ENCODE data around the gene ZNF513. TPM values are rescaled to one million over a fixed set of nuclear protein-coding genes. Genes with fewer than 3 reads are reported as not detected.

ZNF513 gene
- total and polyA plus RNA-seq, 2 donors from 2014 or later: 18.8 to 23.6 TPM

DNA sequence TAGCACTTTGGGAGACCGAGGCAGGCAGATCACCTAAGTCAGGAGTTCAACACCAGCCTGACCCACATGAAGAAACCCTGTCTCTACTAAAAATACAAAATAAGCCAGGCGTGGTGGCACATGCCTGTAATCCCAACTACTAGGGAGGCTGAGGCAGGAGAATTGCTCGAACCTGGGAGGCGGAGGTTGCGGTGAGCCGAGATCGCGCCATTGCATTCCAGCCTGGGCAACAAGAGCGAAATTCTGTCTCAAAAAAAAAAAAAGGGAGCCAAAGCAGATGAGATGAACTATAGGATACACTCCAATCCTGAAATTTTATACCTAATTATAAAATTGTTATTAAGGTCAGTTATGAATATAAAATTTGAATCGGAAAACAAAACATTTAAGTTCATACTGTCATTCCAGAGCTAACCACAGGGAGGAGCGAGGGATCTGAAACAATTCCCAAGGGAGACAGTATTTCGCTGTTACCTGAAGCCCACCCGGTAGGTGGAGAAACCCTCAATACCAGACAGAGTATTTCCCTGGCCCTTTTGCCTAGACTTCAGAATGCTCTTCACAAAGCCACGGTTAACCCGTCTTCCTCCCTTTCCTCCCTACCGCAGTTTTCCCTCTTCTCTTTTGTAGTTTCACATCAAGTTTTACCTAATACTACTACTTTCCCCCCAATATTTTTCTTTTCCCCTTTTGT lies 27.4 kb upstream of the ZNF513 start:
- TF ChIP-seq, protein P1, sequence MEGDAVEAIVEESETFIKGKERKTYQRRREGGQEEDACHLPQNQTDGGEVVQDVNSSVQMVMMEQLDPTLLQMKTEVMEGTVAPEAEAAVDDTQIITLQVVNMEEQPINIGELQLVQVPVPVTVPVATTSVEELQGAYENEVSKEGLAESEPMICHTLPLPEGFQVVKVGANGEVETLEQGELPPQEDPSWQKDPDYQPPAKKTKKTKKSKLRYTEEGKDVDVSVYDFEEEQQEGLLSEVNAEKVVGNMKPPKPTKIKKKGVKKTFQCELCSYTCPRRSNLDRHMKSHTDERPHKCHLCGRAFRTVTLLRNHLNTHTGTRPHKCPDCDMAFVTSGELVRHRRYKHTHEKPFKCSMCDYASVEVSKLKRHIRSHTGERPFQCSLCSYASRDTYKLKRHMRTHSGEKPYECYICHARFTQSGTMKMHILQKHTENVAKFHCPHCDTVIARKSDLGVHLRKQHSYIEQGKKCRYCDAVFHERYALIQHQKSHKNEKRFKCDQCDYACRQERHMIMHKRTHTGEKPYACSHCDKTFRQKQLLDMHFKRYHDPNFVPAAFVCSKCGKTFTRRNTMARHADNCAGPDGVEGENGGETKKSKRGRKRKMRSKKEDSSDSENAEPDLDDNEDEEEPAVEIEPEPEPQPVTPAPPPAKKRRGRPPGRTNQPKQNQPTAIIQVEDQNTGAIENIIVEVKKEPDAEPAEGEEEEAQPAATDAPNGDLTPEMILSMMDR (IDR thresholded peaks at IDR 0.05; ENCODE audit: borderline replicate concordance, extremely low read depth, insufficient read depth): peak; percentile 57
- Histone ChIP-seq H3K36me3 (ENCODE audit: control insufficient read depth in 2 of 3, insufficient read depth in 3 of 3, low read length in 3 of 3) (no peaks in the 10 kb centered on the region), H3K27ac (ENCODE audit: low read depth in 2 of 2, low read length in 2 of 2) (no peak overlapping the region), H3K9ac (ENCODE audit: low read length in 3 of 3) (peak overlapping the region in 1 of 3 donors; percentile 24), H3K27me3 (ENCODE audit: control insufficient read depth, insufficient read depth, low read length) (no peaks in the 10 kb centered on the region), H3K9me3 (ENCODE audit: control insufficient read depth in 2 of 3, insufficient read depth in 1 of 3, low read length in 3 of 3) (no peaks in the 10 kb centered on the region), H3K4me3 (ENCODE audit: low read length in 3 of 3) (peak overlapping the region; percentile 56 to 86 (median 81)), H3K4me1 (ENCODE audit: control insufficient read depth in 2 of 3, insufficient read depth in 2 of 3, low read depth in 1 of 3, low read length in 3 of 3) (peaks cover 0 to 7% (median 7%) of the 10 kb centered on the region in 3 donors)
- intact Hi-C loops (cut with DNase I): no loop called here
- DNase-seq (peak in 4 of 5 donors; percentile 59 to 81 (median 67)), FAIRE-seq (no peak)

DNA sequence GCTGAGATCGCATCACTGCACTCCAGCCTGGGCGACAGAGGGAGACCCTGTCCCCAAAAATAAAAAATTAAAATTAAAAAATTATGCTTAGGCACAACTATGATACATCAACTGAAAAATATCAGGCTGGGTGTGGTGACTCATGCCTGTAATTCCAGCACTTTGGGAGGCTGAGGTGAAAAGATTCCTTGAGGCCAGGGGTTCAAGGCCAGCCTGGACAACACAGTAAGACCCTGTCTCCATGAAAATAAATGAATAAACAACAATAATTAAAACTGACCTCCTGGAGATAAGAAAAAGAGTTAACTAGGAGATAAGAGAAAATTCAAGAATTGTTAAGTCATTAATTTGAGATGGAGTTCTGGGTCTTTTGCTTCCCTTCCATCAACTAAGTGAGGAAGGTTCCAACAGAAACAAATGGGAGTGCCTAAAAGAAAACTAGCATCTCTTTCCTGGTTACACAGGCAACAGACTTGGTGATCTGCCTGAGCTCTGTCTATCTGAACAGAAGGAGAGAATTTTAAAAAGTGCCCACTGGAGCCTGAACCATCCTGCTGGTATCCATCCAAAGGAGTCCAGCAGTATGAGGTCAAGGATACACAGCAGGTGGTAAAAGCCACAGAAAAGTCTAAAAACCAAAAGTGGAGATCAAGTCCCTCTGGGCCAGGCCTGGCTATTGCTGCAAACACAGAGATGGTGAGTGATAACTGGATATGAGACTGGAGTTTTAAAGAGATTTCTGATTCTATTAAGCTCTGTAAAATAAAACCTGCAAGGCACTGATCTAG lies 20.0 kb upstream of the ZNF513 start:
- no peaks in the 10 kb centered on the region for H3K4me1 ChIP-seq (ENCODE audit: control insufficient read depth in 2 of 3, insufficient read depth in 2 of 3, low read depth in 1 of 3, low read length in 3 of 3)
- intact Hi-C loops (cut with DNase I): no loop called here
- no peak overlapping the region for H3K27ac ChIP-seq (ENCODE audit: low read depth in 2 of 2, low read length in 2 of 2)
- H3K4me3 ChIP-seq (ENCODE audit: low read length in 3 of 3): no peak overlapping the region
- TF ChIP-seq, protein P1 (IDR thresholded peaks at IDR 0.05; ENCODE audit: borderline replicate concordance, extremely low read depth, insufficient read depth): no peak
- H3K9ac ChIP-seq (ENCODE audit: low read length in 3 of 3): no peak overlapping the region
- no peak for DNase-seq
- no peaks in the 10 kb centered on the region for H3K9me3 ChIP-seq (ENCODE audit: control insufficient read depth in 2 of 3, insufficient read depth in 1 of 3, low read length in 3 of 3)
- no peaks in the 10 kb centered on the region for H3K27me3 ChIP-seq (ENCODE audit: control insufficient read depth, insufficient read depth, low read length)
- no peak for FAIRE-seq
- no peaks in the 10 kb centered on the region for H3K36me3 ChIP-seq (ENCODE audit: control insufficient read depth in 2 of 3, insufficient read depth in 3 of 3, low read length in 3 of 3)

DNA sequence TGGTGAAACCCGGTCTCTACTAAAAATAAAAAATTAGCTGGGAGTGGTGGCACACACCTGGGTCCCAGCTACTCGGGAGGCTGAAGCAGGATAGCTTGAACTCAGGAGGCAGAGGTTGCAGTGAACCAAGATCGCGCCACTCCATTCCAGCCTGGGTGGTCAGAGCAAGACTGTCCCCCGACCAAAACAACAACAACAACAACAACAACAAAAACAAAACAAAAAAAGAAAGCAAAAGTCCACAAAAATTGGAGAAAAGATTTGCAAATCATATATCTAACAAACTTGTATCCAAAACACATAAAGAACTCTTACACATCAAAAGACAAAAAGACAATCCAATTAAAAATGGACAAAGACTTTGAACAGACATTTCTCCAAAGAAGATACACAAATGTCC lies 18.4 kb upstream of the ZNF513 start:
- FAIRE-seq: no peak
- H3K4me3 ChIP-seq (ENCODE audit: low read length in 3 of 3): no peak overlapping the region
- no peaks in the 10 kb centered on the region for H3K27me3 ChIP-seq (ENCODE audit: control insufficient read depth, insufficient read depth, low read length)
- no peak overlapping the region for H3K27ac ChIP-seq (ENCODE audit: low read depth in 2 of 2, low read length in 2 of 2)
- H3K4me1 ChIP-seq (ENCODE audit: control insufficient read depth in 2 of 3, insufficient read depth in 2 of 3, low read depth in 1 of 3, low read length in 3 of 3): no peaks in the 10 kb centered on the region
- H3K9ac ChIP-seq (ENCODE audit: low read length in 3 of 3): no peak overlapping the region
- intact Hi-C loops (cut with DNase I): no loop called here
- H3K9me3 ChIP-seq (ENCODE audit: control insufficient read depth in 2 of 3, insufficient read depth in 1 of 3, low read length in 3 of 3): no peaks in the 10 kb centered on the region
- H3K36me3 ChIP-seq (ENCODE audit: control insufficient read depth in 2 of 3, insufficient read depth in 3 of 3, low read length in 3 of 3): no peaks in the 10 kb centered on the region
- DNase-seq: no peak
- TF ChIP-seq, protein P1 (IDR thresholded peaks at IDR 0.05; ENCODE audit: borderline replicate concordance, extremely low read depth, insufficient read depth): no peak

All from kidney (tissue), 14 donors.